NCI-H510A (cell line): ENCODE measurements around the gene CDCP2.
"Not testable (repeated sequence)": the region's sequence is repeated elsewhere in the genome, so short reads cannot be mapped to it uniquely, and the experiment has no call there.

Experiments used
- DNase-seq: peaks from one replicate; lab custom pipeline; 2025; lab: John Stamatoyannopoulos, UW

CDCP2 gene

GRCh38 chr1:54115520-54115919 is 37.3 kb downstream of the CDCP2 start:
- no peak for DNase-seq

GRCh38 chr1:54114955-54115354 is 37.8 kb downstream of the CDCP2 start:
- DNase-seq: no peak

- no peak for DNase-seq
These were observed 38.8 kb downstream of the CDCP2 start for GRCh38 chr1:54114001-54114400.

GRCh38 chr1:54112705-54113368 is 40.0 kb downstream of the CDCP2 start:
- DNase-seq: no peak

- no peak for DNase-seq
These were observed 40.8 kb downstream of the CDCP2 start for GRCh38 chr1:54112027-54112426.

- DNase-seq: no peak
These were observed 41.2 kb downstream of the CDCP2 start for GRCh38 chr1:54111624-54112023.

- no peak for DNase-seq
These were observed 41.8 kb downstream of the CDCP2 start for GRCh38 chr1:54110996-54111395.

GRCh38 chr1:54109129-54110090 is 43.4 kb downstream of the CDCP2 start:
- DNase-seq: no peak

- DNase-seq: no peak
These were observed 44.6 kb downstream of the CDCP2 start for GRCh38 chr1:54108156-54108555.

GRCh38 chr1:54107131-54107530 is 45.7 kb downstream of the CDCP2 start:
- DNase-seq: no peak

GRCh38 chr1:54105736-54106269 is 47.0 kb downstream of the CDCP2 start:
- no peak for DNase-seq

- DNase-seq: no peak
These were observed 47.7 kb downstream of the CDCP2 start for GRCh38 chr1:54105080-54105479.

- not testable (repeated sequence) for DNase-seq
These were observed 48.2 kb downstream of the CDCP2 start for GRCh38 chr1:54104613-54105012.

GRCh38 chr1:54103414-54103813 is 49.4 kb downstream of the CDCP2 start:
- DNase-seq: no peak

- DNase-seq: no peak
These were observed 52.3 kb downstream of the CDCP2 start for GRCh38 chr1:54100500-54100899.

GRCh38 chr1:54099061-54099610 is 53.7 kb downstream of the CDCP2 start:
- DNase-seq: no peak

- no peak for DNase-seq
These were observed 55.9 kb downstream of the CDCP2 start for GRCh38 chr1:54096877-54097240.

GRCh38 chr1:54096227-54096876 is 56.4 kb downstream of the CDCP2 start:
- DNase-seq: no peak

GRCh38 chr1:54095546-54096226 is 57.1 kb downstream of the CDCP2 start:
- no peak for DNase-seq

GRCh38 chr1:54094730-54095105 is 58.1 kb downstream of the CDCP2 start:
- DNase-seq: not testable (repeated sequence)

GRCh38 chr1:54094001-54094729 is 58.6 kb downstream of the CDCP2 start:
- no peak for DNase-seq
